WTC11 (cell line): Measurements from ENCODE around the gene CRAMP1.

Experiments used
- ATF3 ChIP-seq: sonication (generic); formaldehyde crosslinking; conservative IDR thresholded peaks from 2 replicates; pipeline ENCODE4 v1.8.1; 2022; ENCODE audit warnings: mild to moderate bottlenecking, missing genetic modification reagents
- ESRRA ChIP-seq: sonication (generic); formaldehyde crosslinking; IDR thresholded peaks from 2 replicates; pipeline ENCODE4 v1.8.1; 2022; ENCODE audit warnings: mild to moderate bottlenecking, missing genetic modification reagents, borderline replicate concordance
- FOXP1 ChIP-seq: sonication (generic); formaldehyde crosslinking; IDR thresholded peaks from 2 replicates; pipeline ENCODE4 v1.8.0; 2022; ENCODE audit warnings: missing genetic modification reagents, mild to moderate bottlenecking, moderate library complexity, borderline replicate concordance
- JUN ChIP-seq: sonication (generic); formaldehyde crosslinking; IDR thresholded peaks from 2 replicates; pipeline ENCODE4 v1.8.0; 2023; ENCODE audit warnings: mild to moderate bottlenecking, missing genetic modification reagents
- NFYB ChIP-seq: sonication (generic); formaldehyde crosslinking; conservative IDR thresholded peaks from 2 replicates; pipeline ENCODE4 v1.8.0; 2022; ENCODE audit warnings: low read depth, missing genetic modification reagents
- SP1 ChIP-seq: sonication (generic); formaldehyde crosslinking; conservative IDR thresholded peaks from 2 replicates; pipeline ENCODE4 v1.8.1; 2022; ENCODE audit warnings: missing genetic modification reagents
- ZNF263 ChIP-seq: sonication (generic); formaldehyde crosslinking; IDR thresholded peaks from 2 replicates; pipeline ENCODE4 v1.8.1; 2022; ENCODE audit warnings: low read depth, mild to moderate bottlenecking, moderate library complexity, missing genetic modification reagents
- TF ChIP-seq, protein P1 (sequence below): fragments of 200-600 bp; IDR thresholded peaks from 2 replicates; pipeline ENCODE4 v1.8.0; 2022; ENCODE audit warnings: antibody characterized with exemption
- TF ChIP-seq, protein P2 (sequence below): sonication (generic); formaldehyde crosslinking; IDR thresholded peaks from 2 replicates; pipeline ENCODE4 v1.8.1; 2023; ENCODE audit warnings: mild to moderate bottlenecking, missing genetic modification reagents

- TF ChIP-seq SP1 (CRISPR knock-in tag) (no peak), FOXP1 (CRISPR knock-in tag) (no peak), NFYB (CRISPR knock-in tag) (no peak), ESRRA (CRISPR knock-in tag) (no peak), ATF3 (no peak), ZNF263 (CRISPR knock-in tag) (no peak), JUN (CRISPR knock-in tag) (no peak)
- TF ChIP-seq, protein P1, sequence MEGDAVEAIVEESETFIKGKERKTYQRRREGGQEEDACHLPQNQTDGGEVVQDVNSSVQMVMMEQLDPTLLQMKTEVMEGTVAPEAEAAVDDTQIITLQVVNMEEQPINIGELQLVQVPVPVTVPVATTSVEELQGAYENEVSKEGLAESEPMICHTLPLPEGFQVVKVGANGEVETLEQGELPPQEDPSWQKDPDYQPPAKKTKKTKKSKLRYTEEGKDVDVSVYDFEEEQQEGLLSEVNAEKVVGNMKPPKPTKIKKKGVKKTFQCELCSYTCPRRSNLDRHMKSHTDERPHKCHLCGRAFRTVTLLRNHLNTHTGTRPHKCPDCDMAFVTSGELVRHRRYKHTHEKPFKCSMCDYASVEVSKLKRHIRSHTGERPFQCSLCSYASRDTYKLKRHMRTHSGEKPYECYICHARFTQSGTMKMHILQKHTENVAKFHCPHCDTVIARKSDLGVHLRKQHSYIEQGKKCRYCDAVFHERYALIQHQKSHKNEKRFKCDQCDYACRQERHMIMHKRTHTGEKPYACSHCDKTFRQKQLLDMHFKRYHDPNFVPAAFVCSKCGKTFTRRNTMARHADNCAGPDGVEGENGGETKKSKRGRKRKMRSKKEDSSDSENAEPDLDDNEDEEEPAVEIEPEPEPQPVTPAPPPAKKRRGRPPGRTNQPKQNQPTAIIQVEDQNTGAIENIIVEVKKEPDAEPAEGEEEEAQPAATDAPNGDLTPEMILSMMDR: no peak
- TF ChIP-seq, protein P2, sequence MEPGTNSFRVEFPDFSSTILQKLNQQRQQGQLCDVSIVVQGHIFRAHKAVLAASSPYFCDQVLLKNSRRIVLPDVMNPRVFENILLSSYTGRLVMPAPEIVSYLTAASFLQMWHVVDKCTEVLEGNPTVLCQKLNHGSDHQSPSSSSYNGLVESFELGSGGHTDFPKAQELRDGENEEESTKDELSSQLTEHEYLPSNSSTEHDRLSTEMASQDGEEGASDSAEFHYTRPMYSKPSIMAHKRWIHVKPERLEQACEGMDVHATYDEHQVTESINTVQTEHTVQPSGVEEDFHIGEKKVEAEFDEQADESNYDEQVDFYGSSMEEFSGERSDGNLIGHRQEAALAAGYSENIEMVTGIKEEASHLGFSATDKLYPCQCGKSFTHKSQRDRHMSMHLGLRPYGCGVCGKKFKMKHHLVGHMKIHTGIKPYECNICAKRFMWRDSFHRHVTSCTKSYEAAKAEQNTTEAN (CRISPR knock-in tag): no peak
Measured at GRCh38 chr16:1630450-1631213, 18.5 kb downstream of the CRAMP1 start.
